Germinal center (tissue), 1 donor: ENCODE data around the gene RFXANK.

Source experiments
- DNase-seq: peaks from one replicate; pipeline ENCODE4 v3.0.0; 2012; ENCODE audit warnings: mixed read lengths, low spot score

Gene RFXANK

DNA sequence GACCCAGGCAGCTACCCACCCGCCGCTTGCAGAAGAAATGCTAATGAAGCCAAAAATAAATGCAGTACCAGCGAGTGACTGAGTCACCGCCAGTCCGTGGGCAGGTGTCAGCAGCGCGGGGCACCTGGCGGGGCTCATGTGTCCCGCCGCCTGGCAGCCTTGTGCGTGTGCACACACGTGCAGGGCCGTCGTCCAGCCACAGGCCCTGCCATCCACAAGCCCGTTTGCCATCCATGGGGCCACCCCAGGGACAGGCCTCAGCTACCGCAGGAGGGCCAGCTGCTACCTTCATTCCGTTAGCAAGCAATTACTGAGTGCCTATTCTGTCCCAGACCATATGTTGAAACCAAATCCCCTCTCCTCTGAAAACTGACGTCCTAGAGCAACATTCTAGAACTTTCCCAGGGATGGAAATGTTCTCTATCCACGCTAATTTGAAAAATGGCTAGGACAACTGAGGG lies 40.2 kb downstream of the RFXANK start:
- DNase-seq: no peak

DNA sequence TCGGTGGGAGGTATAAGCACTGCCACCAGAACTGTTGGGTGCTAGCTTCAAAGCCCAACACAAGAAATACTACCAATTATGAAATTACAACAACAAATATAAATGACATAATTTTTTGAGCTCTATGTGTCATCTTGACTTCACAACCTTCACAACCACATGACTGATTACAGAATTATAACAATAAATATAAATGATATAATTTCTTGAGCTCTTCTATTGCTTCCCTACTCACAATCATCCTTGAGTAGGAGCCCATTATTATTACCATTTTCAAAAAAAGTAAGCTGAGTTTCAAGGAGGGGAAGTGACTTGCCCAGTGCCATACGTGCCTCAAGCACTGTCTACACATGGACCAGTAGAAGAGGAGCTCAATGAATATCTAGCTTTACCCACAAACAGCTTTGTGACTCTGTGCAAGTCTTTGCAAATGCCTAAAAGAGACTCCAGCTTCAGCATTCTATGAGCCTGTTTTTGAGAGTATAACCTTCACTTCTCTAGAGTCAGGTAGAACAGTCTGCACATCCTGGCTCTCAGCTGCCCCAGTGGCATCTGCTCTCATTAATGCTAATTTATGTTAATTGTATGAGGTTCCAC lies 42.3 kb downstream of the RFXANK start:
- no peak for DNase-seq

DNA sequence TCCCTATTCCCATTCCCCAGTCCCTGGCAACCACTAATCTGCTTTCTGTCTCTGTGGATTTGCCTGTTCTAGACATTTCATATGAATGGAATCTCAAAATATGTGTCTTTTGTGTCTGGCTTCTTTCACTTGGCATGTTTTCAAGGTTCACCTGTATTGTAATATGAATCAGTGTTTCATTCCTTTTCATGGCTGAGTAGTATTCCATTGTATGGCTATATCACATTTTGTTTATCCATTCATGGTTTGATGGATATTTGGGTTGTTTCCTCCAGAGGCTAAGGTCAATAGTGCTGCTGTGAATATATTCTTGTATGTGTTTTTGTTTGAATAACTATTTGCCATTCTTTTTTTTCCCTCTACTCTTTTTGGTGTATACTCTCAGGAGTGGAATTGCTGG lies 44.1 kb downstream of the RFXANK start:
- no peak for DNase-seq

DNA sequence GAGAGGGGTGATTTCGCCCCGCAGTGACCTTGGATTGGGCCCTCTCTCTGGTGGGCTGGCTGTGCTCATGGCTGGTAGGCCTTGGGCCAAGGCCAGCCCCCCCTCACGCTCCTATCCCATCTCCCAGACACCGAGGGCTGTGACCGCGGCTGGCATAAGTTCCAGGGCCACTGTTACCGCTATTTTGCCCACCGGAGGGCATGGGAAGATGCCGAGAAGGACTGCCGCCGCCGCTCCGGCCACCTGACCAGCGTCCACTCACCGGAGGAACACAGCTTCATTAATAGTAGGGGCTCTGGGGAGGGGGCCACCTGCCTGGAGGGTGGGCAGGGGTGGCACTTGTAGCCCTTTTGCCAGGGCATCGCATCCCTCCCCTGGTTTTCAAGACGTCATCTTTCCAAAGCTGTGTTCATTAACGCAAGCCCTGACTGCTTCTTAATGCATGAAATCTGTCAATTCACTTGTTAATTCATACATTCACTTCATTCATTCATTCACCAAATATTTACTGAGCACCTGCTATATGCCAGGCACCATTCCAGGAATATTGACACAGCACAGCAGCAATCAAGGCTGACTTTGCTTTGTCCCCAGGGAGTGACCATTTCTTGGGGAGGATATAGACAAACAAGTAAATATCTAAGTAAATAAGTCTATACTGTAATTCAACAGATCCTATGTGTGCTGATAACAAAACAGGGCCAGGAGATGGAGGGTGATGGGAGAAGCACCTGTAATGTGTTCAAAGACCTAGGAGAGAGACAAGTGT lies 46.3 kb downstream of the RFXANK start:
- no peak for DNase-seq

DNA sequence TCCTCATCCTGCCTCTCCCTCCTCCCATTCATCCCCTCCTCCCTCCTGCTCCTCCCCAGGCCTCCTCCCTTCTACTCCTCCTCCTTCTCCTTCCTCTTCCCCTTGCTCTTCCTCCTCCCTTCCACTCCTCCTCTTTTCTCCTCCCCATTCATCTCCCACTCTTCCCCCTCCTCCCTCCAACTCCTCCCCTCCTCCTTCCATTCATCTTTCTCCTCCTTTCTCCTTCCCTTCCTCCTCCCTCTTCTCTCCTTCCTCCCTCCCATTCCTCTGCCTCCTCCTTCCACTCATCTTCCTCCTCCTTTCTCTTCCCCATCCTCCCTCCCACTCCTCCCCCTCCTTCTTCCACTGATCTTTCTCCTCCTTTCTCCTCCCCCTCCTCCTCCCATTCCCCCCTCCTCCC lies 47.6 kb downstream of the RFXANK start:
- no peak for DNase-seq

DNA sequence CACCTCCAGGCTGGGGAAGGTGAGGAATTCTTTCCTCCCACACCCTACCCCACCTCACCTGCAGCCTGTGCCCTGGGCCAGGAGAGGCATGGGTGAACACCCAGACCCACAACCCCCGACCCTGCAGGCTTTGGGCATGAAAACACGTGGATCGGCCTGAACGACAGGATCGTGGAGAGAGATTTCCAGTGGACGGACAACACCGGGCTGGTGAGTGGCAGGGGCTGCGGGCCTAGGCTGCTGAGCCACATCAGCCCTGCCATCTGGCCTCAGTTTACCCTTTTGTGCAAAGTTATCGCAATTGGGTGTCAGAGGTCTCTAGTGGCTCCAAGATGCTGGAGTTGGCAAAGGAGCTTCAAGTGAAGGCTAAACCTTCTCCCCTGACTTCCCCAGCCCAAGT lies 48.4 kb downstream of the RFXANK start:
- DNase-seq: no peak

DNA sequence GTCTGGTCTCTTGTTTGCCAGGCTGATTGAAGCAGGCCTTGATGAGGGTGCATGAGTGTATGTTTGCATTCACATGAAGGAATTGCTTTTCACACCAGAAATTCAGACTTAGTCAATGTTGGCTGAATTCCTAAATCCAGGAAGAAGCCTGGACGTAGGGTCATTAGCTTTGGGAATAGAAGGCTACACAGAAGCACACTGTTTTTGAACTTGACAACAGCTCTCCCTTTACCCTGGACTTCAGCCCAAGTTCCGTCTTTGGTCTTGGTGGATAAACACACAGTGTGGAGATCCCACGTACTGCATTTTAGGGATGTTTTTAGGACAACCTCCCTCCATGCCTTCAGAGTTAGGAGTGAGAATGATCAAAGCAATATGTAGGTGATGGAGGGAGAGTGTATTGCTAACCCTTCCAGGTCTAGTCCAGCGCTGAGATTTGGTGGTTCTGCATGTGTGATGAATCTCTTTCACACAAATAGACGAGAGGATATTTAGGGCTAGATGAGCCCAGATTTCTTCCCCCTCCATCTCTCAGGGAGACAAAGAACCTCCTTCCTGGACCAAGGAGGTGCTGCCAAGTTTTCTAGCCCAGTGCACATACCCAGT lies 58.2 kb downstream of the RFXANK start:
- no peak for DNase-seq
